HL-60/S4 (cell line): Measurements from ENCODE around the gene FANCC.

Experiments used
- in situ Hi-C: fragments of 300-500 bp; cut with MboI; formaldehyde crosslinking; loops from 2 replicates; pipeline ENCODE4 v1.14.3; 2022; ENCODE audit warnings: low sequenced_read_pairs

FANCC gene

DNA sequence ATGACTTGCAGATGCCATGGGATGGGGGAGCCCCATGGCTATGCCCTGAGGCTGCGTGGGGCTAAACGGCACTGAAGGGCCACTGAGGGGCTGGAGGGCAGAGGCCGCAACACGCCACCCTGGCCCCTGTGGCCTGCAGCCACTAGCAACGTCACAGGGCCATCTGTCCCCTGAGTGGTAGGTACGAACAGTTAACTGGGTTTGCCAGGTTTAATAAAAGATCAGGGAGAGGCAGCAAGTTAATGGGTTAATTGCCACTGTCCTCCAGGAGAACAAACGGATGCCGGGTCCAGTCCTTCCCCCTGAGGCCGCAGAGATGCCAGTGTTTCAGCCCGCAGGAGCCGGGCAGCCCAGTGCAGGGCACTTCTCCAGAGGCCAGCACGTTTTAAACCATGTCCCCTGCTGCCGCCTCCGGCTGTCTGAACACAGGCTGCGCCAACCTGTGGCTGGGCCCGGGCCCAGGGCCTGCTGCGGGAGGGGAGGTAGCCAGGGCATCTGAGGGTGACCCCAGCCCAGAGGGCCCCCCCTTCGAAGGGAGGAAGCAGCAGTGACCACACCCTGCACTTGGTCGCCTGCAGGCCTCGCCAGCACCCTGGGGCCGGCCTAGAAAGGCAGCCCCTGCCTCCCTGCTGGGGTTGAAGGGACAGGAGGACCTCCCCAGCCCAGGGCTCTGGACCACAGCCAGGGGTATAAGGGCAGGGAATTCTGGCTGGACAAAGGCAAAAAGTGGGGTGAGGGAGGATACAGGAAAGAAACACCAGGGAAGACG lies 227.3 kb downstream of the FANCC start:
- in situ Hi-C loops, result no loop called here

DNA sequence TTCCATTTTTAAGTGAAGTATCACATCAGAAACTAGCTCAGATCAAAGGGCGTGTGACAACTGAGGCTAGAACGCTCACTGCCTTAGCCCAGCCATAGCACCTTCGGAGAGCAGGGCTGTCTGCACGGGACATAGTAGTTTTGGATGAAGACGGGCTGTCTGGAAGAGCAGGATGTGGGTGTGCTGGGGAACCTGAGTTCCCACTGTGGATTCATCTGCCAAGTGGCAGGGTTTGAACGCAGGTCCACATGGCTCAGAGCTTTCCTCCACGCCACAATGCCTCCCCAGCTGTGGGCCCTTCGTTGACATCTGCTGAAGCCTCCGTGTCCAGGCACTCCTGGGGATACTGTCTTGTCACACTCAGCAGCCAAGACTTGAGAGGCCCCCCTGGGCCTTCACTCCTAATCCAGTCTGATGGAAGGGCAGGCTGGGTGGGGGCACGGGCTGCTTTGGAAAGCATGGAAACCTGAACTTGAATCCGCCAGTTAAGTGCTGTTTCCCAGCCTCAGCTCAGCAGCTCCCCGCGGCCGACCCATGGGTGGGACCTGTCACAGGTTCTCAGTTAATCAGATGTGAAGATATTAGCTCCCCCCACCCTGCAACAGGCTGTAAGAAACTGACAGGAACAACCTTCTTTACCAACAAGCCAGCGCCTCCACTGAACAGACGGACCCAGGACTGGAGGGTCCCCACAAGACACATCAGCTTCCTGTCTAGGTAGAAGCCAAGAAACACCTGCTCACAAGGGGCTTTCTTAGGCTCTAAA lies 228.1 kb downstream of the FANCC start:
- in situ Hi-C loops, result no loop called here

DNA sequence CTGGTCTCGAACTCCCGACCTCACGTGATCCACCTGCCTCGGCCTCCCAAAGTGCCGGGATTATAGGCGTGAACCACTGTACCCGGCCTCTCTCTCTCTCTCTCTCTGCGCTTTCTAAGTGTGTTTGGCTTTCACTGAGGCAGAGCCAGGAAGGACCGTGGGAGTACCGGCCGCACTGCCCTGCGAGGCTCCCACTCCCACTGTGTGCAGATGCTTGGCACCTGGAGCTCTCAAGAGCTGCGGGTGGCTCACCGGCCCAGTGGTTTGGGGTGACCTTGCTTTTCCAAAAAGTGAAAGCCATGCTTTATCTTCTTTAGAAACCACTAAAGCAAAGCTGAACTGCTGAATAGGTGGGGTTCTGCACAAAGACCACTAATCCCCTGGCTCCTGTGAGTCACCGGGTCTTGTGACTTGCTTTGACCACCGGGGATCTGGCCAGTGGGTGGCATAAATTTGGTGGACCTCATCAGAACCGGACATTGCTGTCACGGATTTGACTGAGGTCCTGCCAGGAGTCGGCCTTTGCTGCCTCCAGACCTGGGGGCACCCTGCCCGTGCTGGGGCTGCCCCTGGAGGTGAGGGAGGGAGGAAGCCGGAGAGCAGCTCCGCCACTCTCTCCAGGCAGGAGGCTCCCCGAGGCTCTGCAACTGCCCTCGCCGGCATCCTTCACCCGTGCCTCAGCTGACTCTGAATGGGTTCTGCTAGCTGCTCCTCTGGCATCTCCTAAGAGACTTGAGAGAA lies 228.9 kb downstream of the FANCC start:
- in situ Hi-C loops, result no loop called here

DNA sequence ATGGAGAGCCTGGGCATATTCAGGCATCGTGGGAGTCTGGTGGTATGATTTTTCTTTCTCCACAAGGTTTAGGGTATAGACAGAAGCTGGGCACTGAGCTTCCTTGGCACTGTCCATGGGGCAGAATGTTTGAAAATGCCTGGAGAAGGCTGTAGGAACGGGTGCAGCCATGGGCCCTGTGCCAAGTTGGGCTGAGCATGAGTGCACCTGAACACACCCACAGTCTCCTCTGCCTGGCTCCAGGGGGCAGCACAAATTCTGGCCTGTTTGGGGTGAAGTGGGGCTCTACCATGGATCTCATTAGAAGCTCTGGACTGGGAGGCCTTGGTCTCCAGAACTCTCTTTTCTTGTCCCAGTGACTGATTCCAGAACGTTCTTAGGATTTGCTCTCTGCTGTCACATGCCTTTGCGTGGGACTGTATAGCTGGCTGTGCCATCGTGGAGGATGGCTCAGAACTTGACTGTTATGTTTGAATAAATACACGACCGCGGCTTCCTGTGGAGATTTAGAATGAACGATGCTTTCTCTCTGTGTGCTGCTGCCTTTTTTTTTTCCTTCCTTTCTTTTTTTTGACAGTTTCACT lies 229.8 kb downstream of the FANCC start:
- in situ Hi-C loops, result no loop called here

DNA sequence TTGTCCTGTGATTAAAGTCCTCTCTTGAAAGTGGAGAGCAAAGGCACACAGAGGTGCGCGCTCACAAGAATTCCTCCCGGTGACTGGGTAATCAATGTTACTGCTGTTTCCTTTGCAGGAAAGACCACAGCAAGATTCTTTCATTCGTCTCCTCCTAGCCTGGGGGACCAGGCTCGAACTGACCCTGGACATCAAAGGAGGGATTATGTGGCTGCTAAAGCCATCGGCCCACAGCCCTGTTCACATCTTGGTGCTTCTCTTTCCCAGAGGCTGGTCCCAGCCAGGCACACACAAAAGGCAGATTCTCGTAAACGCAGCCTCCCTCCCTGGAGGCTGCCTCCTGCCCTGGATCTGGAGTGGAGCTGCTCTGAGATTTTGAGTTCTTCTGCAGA lies 230.9 kb downstream of the FANCC start:
- in situ Hi-C loops, result no loop called here

DNA sequence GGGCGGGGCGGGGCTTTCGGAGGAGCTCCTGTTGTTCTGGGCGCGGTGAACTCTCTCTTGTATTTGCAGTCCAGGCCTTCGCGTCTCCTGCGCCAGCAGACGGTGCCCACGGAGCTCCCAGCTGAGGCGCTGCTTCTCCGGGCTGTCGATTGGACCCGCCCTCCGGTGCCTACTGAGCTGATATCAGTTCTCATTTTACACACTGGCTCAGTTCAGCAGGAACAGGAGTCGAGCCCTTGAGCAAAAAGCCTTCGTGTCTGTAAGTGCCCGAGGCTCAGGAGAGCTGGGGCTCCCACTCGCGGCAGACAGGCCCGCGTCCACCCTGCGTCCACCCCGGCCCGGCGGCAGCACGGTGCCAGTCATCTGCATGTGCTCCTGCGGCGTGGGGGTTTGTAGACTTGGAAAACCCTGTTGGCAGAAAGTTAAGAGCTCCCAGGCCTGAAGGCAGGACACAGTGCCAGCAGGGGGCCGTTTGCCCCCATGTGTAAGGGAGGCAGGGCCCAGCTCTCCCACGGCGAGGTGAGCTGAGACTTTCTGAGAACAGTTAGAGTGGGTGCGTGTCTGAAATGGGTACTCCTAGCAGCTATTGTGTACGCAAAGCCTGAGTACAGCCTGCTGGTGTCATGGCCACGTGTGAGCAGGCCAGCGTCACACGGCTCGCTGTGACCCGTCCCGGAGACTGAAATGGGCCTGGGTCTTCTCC lies 231.5 kb downstream of the FANCC start:
- in situ Hi-C loops, result no loop called here

DNA sequence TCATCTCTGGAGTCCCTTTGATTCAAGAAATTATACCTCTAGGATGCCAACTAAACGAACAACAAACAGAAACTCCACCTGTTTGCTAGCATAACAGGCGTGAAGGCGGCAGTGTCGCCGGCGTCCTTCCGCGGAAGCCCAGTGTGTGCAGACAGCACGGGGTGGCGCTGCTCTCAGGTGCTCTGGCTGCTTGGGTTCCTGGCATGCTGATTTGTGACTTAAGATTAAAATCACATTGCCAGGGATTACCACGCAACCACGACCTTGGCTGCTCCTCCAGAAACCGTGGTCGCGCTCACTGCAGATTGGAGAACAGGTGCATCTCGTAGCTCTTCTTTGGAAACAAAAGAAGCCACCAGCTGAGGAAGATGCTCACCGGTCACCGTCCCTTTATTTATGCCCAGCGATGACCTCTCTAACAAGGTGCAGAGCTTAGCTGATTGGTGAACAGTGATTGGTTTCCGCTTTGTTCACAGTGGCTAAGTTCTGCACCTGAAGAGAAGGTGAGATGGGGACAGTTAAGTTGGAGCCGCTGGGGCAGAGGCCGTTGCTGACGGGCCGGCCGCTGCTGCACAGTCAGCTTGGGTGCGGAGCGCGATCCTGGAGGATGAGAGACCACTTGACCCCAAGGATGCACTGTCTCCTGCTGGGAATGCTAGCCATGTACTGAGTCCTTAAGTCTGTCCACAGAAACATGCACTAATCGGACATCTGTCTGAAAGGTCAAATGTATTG lies 232.3 kb downstream of the FANCC start:
- in situ Hi-C loops, result no loop called here

DNA sequence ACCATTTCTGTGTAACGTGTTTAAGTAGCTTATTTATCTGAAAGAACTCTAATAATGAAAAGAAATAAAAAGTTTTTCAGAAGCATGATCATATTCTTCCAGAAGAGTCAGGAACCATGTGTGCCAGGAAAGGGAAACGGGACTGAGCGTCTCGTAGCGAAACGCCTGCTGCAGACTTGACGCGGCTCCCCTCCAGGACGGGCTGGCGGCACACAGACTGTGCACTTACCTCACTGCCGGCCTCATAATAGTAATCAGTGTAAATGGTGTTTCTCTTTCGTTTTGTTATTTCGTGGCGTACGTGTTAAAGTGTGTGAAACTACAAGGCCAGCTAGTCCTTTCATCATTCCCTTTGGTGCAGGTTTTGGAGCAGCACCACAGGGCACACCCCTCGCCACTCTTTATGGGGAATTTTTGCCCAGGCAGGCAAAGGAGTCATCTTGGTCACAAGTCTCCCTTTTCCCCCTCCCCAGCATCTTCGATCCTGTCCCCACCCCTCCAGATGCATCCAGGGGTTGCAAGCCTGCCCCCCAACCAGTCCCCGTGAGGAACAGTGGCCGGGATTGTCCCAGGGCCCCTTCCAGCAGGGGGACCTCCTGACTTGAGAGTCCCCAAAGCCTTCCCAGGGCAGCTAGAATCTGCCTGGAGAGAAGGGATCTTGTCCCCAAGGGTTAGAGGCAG lies 233.1 kb downstream of the FANCC start:
- in situ Hi-C loops, result no loop called here

DNA sequence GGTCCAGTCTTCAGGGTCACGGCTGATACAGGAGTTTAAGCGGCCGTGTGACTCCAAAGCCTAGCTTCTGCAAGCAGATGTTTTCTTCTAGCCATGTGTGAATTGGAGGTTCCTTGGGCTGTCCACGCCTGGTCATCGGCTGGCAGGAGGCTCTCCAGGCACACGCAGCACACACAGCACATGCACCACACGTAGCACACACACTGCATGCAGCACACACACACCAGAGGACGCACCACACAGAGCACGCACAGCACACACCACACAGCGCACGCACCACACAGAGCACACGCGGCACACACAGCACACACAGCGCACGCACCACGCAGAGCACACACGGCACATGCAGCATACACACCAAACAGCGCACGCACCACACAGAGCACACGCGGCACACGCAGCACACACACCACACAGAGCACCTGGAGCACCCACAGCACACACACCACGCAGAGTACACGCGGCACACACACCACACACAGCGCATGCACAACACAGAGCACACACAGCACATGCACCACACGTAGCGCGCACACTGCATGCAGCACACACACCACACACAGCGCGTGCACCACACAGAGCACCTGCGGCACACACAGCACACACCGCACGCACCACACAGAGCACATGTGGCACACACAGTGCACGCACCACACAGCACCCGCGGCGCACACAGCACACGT lies 234.3 kb downstream of the FANCC start:
- in situ Hi-C loops, result no loop called here

DNA sequence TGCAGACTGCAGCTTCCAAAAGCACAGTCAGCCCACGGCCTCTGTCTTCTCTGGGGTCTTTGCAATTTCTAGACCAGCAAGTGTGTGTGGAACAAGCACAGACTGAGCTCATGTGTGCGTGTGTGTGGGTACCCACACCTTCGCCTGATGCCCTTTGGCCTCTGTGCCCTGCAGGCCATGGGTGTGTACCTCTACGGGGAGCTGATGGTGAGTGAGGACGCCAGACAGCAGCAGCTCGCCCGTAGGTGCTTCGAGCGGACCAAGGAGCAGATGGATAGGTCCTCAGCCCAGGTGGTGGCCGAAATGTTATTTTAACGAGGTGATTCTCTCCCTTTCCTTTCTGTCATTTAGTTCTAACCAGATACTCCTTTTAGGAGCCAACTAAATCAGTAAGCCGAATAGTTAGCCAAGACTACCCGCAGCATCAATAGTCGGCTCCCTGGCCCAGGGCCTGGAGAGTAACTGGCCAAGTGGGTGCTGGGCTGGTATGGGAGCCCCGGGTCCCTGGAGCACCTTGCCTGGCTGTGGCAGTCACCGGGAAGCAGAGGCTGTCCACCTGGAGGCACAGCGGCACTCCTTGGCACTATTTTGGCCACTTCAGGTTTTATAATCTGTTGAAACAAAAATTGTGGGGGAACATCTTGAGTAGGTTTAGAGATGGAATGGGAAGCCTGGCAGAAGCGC lies 235.0 kb downstream of the FANCC start:
- in situ Hi-C loops, result no loop called here

DNA sequence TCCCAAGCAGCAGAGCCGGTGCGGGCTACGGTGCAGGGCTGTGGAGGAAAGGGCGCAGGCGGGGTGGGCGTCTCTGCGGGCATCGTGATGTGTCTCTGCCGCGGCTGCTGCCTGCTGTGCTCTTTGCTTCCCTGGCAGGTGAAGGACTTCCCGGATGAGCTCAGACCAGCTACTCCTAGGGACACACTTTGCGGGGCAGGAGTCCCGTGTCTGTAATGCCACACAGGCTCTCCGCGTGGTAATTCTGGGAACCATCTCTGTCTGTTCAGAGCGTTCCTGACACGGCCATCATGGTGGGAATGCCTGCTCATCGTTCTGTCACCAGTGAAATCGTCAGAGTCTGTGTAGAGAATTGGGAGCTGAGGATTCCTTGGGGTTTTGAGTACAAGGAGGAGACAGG lies 235.5 kb downstream of the FANCC start:
- in situ Hi-C loops, result no loop called here

DNA sequence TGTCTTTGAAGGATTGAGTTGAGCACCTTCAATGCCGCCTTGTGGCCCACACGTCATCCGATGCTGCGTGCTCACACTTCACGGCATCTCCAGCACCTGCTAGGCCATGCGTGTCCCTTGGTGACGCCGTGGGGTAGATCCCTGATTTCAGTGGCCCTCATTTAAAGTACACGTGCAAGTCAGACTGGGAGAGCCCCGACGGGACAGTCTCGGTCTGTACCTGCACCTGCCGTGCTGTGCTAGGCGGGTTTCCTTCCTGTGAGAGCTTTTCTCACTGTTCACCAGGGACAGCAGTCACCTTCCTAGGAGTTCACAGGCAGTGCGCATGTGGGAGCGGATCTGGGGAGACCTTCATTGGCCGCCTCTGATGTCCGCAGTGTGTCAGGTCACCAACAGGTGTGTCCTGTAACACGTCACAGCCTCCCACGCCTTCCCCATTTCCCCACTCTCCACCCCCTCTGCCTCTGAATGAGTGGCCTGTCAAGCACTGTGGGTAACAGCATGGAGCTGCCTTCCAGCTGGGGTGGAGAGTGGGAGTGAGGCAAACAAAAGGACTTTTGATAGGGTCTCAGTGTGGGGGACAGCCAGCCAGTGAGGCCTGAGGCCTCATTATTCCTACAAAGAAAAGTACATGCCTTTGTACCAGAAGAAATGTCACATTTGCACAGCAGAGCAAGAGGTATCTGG lies 236.4 kb downstream of the FANCC start:
- in situ Hi-C loops, result no loop called here

DNA sequence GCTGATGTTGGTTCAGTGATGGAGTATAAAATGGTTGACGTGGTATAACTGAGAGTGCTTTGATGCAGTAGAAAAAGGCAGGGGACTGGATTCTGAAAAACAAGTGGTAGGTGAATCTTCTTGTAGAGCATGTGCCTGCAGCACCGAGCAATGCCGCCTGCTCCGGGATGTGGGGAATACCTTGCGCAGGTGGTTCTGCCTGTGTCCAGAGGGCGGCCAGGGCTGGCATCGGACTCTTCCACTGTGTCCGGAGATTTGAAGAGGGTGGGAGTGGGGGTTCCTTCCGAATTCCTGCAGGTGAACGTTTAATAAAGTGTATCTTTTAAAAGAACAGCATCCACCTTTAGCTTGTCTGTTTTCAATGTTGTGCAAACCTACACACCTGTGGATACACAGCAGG lies 238.0 kb downstream of the FANCC start:
- in situ Hi-C loops, result no loop called here

DNA sequence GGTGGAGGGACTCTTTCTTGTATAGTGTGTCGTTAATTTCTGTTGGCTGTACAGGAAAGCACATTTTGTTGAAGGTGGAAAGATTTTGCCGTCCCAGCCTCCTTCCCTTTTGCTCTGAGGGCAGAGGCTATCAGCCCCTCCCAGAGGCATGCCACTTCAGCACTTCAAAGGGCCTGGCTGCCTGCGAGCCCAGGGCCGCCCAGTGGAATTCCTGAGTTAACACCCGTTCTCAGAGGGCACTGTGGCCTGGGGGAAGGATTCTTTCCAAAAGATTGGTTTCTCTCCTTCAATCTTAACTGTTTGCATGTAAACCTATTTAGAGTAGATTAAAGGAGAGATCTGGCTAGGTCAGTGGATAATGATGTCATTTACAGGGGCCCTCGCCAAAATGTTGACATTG lies 238.6 kb downstream of the FANCC start:
- in situ Hi-C loops, result no loop called here

DNA sequence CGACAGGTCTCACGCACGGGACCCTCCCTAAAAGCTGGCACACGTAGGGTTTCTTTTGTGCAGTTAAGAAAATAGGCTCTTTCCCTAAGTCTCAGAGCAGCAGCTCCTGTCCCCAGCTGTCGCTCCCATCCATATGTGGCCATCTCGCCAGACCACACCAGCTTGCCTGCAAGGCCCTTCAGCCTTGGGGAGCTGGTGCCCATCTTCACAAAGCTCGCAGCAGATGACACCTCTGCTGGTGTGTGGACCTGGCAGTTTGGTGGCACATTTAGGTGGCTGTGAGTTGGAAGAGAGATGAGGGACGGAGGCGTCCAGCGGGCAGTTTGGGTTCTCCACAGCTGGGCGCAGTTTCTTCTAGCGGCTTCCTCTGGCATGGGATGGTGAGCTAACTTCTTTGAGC lies 239.0 kb downstream of the FANCC start:
- in situ Hi-C loops, result no loop called here

DNA sequence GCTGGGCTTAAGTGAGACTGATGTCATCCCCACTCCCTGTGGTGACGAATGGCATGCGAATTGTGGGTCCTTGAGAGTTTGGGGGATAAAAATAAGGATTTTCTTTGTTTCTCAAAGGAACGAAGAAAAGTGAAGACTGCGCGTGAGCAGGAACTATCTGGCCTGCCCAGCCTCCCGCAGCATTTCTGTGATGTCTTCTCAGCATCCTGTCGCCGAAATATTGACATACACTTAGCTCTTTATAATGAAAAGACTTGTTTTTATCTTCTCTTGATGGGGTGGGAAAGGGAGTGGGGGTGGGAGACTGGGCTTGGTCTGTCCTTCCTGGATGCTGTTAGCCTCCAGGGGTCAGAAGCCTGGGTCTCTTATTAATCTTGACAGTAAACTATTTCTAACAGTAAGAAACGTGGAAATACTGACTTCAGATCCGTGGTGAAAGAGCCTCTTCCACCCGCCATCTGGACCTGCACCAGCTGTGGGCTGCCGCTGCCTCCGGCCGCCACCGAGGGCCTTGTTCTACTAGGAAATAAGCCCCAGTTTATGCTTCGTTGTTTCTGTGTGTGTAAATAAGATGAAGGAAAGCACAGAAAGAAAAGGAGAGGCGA lies 239.6 kb downstream of the FANCC start:
- in situ Hi-C loops, result no loop called here

DNA sequence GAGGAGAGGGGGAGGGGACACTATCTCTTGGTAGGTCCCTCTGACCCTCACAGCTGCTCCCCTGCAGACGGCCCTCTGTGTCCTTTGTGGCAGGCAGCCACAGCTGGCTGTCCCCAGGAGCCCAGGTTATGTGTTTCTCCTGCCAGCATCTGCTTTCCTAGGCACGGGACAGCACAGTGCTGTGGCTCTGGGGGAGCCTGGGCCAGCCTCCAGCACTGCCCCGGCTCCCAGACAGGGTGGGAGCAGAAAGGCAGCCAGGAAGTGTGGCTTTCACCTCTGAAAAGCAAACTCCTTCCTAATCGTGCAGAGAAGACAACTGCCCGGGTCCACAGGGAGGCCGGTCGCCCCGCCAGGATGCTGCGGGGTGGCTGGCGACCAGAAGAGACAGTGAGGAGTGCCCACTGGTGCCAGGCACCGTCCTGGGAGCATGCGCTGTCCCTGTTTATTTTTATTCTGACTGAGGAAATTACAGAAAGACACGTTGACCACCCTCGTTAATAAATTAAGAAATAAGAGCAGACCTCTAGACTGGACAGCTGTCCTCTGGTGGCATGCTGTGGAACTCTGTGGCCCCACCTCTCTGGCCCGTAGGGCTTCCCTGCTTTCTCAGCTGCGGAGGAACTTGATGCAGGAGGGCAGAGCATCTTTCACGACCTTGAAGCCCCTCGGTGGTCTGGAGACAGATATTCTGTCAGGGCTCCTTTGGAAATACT lies 240.3 kb downstream of the FANCC start:
- in situ Hi-C loops, result no loop called here
